SU-DHL-6 (cell line): ENCODE measurements around the gene GLRA1.

Experiments used
- EZH2phosphoT487 ChIP-seq: fragments of 200-600 bp; sonication (generic), shearing (Covaris generic); conservative IDR thresholded peaks from 2 replicates; pipeline ENCODE4 v1.6.1; 2018; ENCODE audit warnings: mild to moderate bottlenecking, antibody characterized with exemption, low read length, moderate library complexity, mixed read lengths
- TF ChIP-seq, protein P1 (sequence below): fragments of 200-600 bp; sonication (generic); IDR thresholded peaks from one replicate; pipeline ENCODE4 v1.5.1; 2017; ENCODE audit warnings: antibody characterized with exemption, mild to moderate bottlenecking, low read length, moderate library complexity; ENCODE audit not compliant: insufficient read depth, poor library complexity, severe bottlenecking

DNA sequence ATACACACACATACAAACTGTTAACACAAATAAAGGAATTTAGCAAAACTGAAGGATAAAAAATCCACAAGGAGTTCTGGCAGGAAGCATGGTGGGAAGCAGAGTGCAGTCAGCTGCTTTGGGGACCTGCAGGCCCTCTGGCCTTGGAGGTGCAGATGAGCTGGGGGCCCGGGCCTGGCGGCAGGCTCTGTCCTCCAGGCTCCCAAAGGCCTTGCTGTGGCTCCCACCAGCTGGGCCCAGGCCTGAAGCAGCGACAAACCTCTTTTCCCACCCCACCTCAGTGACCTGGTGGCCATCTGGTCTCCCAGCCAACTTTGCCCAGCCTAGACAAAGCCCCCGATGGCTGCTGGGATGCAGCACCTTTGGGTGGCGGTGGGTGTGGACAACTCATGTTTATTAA, 67.8 kb downstream of the GLRA1 start:
- TF ChIP-seq, protein P1, sequence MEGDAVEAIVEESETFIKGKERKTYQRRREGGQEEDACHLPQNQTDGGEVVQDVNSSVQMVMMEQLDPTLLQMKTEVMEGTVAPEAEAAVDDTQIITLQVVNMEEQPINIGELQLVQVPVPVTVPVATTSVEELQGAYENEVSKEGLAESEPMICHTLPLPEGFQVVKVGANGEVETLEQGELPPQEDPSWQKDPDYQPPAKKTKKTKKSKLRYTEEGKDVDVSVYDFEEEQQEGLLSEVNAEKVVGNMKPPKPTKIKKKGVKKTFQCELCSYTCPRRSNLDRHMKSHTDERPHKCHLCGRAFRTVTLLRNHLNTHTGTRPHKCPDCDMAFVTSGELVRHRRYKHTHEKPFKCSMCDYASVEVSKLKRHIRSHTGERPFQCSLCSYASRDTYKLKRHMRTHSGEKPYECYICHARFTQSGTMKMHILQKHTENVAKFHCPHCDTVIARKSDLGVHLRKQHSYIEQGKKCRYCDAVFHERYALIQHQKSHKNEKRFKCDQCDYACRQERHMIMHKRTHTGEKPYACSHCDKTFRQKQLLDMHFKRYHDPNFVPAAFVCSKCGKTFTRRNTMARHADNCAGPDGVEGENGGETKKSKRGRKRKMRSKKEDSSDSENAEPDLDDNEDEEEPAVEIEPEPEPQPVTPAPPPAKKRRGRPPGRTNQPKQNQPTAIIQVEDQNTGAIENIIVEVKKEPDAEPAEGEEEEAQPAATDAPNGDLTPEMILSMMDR: no peak
- TF ChIP-seq EZH2phosphoT487: no peak
